ENCODE results near the gene MAP3K1.

Gene MAP3K1

DNA sequence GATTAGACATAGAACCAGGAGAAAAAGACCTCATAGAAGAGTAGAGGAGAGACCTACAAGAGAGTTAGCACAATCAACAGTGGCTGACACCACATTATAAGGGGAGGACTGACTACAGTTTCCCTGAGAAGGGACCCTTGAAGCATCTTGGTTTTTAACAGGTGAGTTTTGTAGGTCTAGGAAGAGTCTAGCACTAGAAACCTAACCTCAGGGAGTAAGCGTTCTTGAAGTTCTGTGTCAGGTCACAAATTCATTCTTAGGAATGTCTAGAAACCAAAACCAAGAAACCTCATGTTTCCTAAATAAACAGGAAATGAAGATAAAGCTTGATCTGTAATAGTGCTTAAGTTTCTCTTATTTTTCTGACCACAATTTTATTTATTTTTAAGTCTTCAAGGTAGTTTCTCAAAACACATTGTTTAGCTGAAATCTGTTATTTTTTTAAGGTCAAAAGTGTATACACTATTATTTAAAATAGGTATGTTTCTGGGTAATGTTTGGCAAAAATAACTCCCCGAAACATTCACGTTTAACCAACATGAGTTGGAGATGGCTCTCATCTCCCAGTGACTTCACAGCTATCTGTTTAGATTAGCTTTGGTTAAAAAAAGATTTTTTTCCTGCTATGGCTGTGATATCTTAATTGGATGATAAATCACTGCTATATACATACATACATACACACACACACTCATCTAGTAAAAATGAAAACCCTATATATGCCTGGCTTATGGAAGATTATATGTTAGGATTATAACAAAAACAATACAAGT lies 37.1 kb downstream of the MAP3K1 start:
- no peak overlapping the region for H3K4me3 ChIP-seq (ENCODE audit: low read length)
- TF ChIP-seq CTCF (IDR thresholded peaks at IDR 0.05; ENCODE audit: insufficient read depth, low read depth, low read length, missing control alignments) = no peak
- DNase-seq (ENCODE audit: low read depth) = no peak

DNA sequence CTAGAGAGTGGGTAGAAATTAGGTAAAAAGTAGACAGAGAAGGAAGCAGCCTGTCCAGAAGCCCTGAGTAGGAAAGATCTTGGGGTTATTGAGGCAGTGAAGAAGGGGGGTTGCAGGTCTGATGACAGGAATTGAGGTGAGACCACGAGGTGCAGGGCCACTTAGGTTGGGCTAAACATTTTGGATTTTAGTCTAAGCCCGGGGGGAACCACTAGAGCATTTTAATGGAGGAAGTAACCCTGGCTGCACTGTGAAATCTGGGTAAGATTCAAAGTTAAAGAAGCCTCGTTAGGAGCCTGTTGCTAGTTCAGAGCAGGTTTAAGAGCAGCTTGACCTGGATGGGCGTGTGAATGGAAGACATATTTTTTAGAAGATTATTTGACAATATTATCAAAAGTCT lies 38.3 kb downstream of the MAP3K1 start:
- no peak for TF ChIP-seq CTCF (IDR thresholded peaks at IDR 0.05; ENCODE audit: insufficient read depth, low read depth, low read length, missing control alignments)
- no peak overlapping the region for H3K4me3 ChIP-seq (ENCODE audit: low read length)
- DNase-seq (ENCODE audit: low read depth) = no peak

DNA sequence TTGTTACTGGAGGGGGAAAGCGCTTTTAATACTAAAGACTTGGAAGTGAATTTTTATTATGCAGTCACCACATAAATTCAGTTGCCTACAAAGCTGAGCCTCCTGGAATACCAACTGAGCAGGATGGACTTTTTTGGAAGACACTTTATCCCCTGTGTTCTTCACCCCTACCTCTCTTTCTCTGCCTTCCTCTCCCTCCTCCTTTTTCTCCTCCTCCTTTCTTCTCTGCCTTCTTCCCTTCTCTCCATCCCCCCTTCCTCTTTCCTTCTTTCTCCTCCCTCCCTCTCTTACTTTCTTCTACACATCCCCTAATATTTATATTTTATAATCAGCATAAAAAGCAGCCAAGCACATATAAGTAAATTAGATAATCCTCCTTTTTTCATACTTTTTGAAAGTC lies 39.6 kb downstream of the MAP3K1 start:
- DNase-seq (ENCODE audit: low read depth) = no peak
- H3K4me3 ChIP-seq (ENCODE audit: low read length) = no peak overlapping the region
- no peak for TF ChIP-seq CTCF (IDR thresholded peaks at IDR 0.05; ENCODE audit: insufficient read depth, low read depth, low read length, missing control alignments)

- no peak for DNase-seq (ENCODE audit: low read depth)
- H3K4me3 ChIP-seq (ENCODE audit: low read length) = no peak overlapping the region
- no peak for TF ChIP-seq CTCF (IDR thresholded peaks at IDR 0.05; ENCODE audit: insufficient read depth, low read depth, low read length, missing control alignments)
Measured at GRCh38 chr5:56856541-56857178, 41.3 kb downstream of the MAP3K1 start.

GRCh38 chr5:56858777-56859442 lies 43.6 kb downstream of the MAP3K1 start:
- no peak for TF ChIP-seq CTCF (IDR thresholded peaks at IDR 0.05; ENCODE audit: insufficient read depth, low read depth, low read length, missing control alignments)
- H3K4me3 ChIP-seq (ENCODE audit: low read length) = no peak overlapping the region
- no peak for DNase-seq (ENCODE audit: low read depth)

DNA sequence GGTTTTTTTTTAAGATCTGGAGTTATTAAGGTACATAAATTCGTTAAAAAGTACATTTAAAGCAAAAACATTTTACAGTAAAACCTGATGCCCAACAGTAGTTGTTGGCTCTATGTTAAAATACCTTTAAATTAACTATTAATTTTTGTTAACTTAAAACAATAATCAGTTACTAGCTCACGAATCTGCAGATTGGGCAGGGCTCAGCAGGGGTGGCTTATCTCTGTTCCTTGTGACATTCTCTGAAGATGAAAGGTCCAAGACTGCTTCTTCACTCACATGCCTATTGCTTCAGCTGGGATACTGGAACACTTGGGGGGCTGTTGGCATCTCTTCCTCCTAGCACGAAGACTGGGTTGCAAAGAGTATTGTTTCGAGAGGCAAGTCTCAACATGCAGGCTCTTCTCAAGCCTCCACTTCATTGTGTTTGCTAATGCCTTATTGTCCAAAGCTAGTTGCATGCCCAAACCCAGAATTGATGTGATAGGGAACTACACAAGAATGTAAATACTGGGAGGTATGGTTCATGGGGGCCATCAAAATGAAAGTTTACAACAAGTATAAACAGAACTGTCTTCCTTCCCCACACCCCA lies 46.6 kb downstream of the MAP3K1 start:
- peak; percentile 64 for DNase-seq (ENCODE audit: low read depth)
- H3K4me3 ChIP-seq (ENCODE audit: low read length) = no peak overlapping the region
- no peak for TF ChIP-seq CTCF (IDR thresholded peaks at IDR 0.05; ENCODE audit: insufficient read depth, low read depth, low read length, missing control alignments)
